Muscle of leg (tissue), 11 donors: Measurements from ENCODE around the gene DIRAS3. TPM values are rescaled to one million over a fixed set of nuclear protein-coding genes. Genes with fewer than 3 reads are reported as not detected.

Experiments used
- DNase-seq: peaks from one replicate; pipeline ENCODE4 v3.0.0; 2013
- H3K27ac ChIP-seq: one replicate; pipeline ENCODE4 v1.5.1; 2013; ENCODE audit warnings: mild to moderate bottlenecking, low read length, control low read depth
- H3K27me3 ChIP-seq: one replicate; pipeline ENCODE4 v1.6.1; 2013; ENCODE audit warnings: low read length; ENCODE audit not compliant: control insufficient read depth, insufficient read depth
- H3K36me3 ChIP-seq: one replicate; pipeline ENCODE4 v1.6.1; 2013; ENCODE audit warnings: low read length; ENCODE audit not compliant: control insufficient read depth, insufficient read depth
- H3K4me1 ChIP-seq: one replicate; pipeline ENCODE4 v1.6.1; 2013; ENCODE audit warnings: low read length; ENCODE audit not compliant: control insufficient read depth, insufficient read depth
- H3K4me3 ChIP-seq: one replicate; pipeline ENCODE4 v1.5.1; 2013; ENCODE audit warnings: low read length, control low read depth
- H3K9me3 ChIP-seq: replicated peaks from 2 replicates; pipeline ENCODE4 v1.6.1; 2013; ENCODE audit warnings: low read depth, low read length; ENCODE audit not compliant: control insufficient read depth
- WGBS: methylation state at CpG from one replicate; pipeline ENCODE4 v1.1.5; 2013; ENCODE audit warnings: missing lambda C conversion rate; ENCODE audit not compliant: insufficient coverage; 5-methylcytosine and 5-hydroxymethylcytosine counted together
- polyA plus RNA-seq, 8 donors: library from polyadenylated mRNA; unstranded; fragments of 120-200 nt; gene quantifications; one replicate each; pipeline versions ENCODE4 v1.2.1 to v1.2.3, GENCODE V29; 2013; ENCODE audit warnings: inconsistent platforms in 1 of 8, low replicate concordance in 1 of 8; ENCODE audit not compliant: insufficient read length in 8 of 8, insufficient read depth in 1 of 8
- total RNA-seq: library from RNA; stranded (reverse); fragments of 120-200 nt; gene quantifications from one replicate; pipeline ENCODE4 v1.2.4, GENCODE V29; 2013

Gene DIRAS3
- total and polyA plus RNA-seq, 9 donors, result 3.5 to 6.0 (median 4.2) TPM

DNA sequence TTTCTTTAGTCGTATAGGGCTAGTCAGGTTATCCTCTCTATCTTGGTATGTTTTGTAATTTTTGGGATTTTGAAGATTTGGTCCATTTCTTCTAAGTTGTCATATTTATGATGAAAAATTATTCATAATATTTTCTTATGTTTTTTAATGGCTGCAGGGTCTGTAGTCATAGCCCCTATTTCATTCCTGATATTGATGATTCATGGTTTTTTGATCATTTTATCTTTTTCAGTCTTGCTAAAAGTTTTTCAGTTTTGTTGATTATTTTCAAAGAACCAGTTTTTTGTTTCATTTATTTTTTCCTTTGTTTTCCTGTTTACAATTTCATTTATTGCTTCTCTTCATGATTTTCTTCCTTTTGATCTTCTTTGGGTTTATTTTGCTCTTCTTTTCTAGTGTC lies 50.2 kb downstream of the DIRAS3 start:
- no CpG with 5 or more reads among the region's 1 CpG for WGBS
- Histone ChIP-seq H3K4me3 (no peak overlapping the region), H3K27ac (no peak overlapping the region), H3K27me3 (no peaks in the 10 kb centered on the region), H3K4me1 (no peaks in the 10 kb centered on the region), H3K36me3 (no peaks in the 10 kb centered on the region), H3K9me3 (peaks cover 17% of the 10 kb centered on the region)
- no peak for DNase-seq

DNA sequence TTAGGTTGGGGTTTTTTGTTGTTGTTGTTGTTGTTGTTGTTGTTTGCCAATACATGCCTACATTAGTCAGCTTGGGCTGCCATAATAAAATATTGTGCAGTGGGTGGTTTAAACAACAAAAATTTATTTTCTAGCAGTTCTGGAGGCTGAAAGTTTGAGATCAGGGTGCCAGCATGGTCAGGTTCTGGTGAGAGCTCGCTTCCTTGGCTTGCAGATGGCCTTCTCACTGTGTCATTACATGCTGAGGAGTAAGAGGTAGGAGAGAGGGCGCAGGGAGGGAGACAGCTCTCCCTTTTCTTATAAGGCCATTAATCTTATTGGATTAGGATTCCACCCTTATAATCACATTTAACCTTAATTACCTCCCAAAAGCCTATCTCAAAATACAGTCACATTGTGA lies 52.7 kb downstream of the DIRAS3 start:
- Histone ChIP-seq H3K4me3 (no peak overlapping the region), H3K4me1 (no peaks in the 10 kb centered on the region), H3K9me3 (peaks cover 19% of the 10 kb centered on the region), H3K36me3 (no peaks in the 10 kb centered on the region), H3K27me3 (no peaks in the 10 kb centered on the region), H3K27ac (no peak overlapping the region)
- DNase-seq, result no peak
- no CpG with 5 or more reads among the region's 2 CpGs for WGBS

Other genes with a start within 250 kb of the DIRAS3 start
- gene GNG12, start 217.2 kb downstream of the DIRAS3 start, total RNA-seq, result 47.9 TPM
- 10 to 100 TPM; 32.7 to 62.4 (median 41.9) TPM for gene GNG12, start 217.2 kb downstream of the DIRAS3 start, polyA plus RNA-seq
- gene WLS, start 181.9 kb upstream of the DIRAS3 start, total RNA-seq, result 62.7 TPM
- 100 to 1,000 TPM in 3 of 8 donors, 10 to 100 TPM in 5; 70.0 to 126 (median 82.8) TPM for gene WLS, start 181.9 kb upstream of the DIRAS3 start, polyA plus RNA-seq